Nephron (organoid): ENCODE data around the gene UTP3.
A peak's percentile ranks its signal among the peaks of the same experiment; 100 is the strongest.
"Not testable (repeated sequence)": the region's sequence is repeated elsewhere in the genome, so short reads cannot be mapped to it uniquely, and the experiment has no call there.

Experiments used
- H3K27ac Mint-ChIP-seq, 3 experiments: 2 replicates each; pipeline ENCODE4 v1.8.0; 2020; ENCODE audit warnings: mixed read lengths in 3 of 3, mild to moderate bottlenecking in 2 of 3, moderate library complexity in 1 of 3
- H3K27me3 Mint-ChIP-seq: 2 replicates; pipeline ENCODE4 v1.8.0; 2021; ENCODE audit warnings: low read depth, mild to moderate bottlenecking, moderate library complexity, mixed read lengths
- H3K36me3 Mint-ChIP-seq: 2 replicates; pipeline ENCODE4 v1.8.0; 2020; ENCODE audit warnings: low read depth, mixed read lengths
- H3K4me1 Mint-ChIP-seq: 2 replicates; pipeline ENCODE4 v1.8.0; 2020; ENCODE audit warnings: mixed read lengths
- H3K4me3 Mint-ChIP-seq, 3 experiments: 2 replicates each; pipeline ENCODE4 v1.8.0; 2020; ENCODE audit warnings: mild to moderate bottlenecking in 3 of 3, mixed read lengths in 3 of 3, moderate library complexity in 2 of 3
- H3K9me3 Mint-ChIP-seq: 2 replicates; pipeline ENCODE4 v1.8.0; 2020; ENCODE audit warnings: mixed read lengths
- CTCF ChIP-seq, 3 experiments: fragments of 200-600 bp; sonication (generic); IDR thresholded peaks; one replicate each; pipeline ENCODE4 v1.5.0; 2021; ENCODE audit warnings: antibody characterized with exemption in 3 of 3; ENCODE audit not compliant: unreplicated experiment in 3 of 3

The UTP3 gene

DNA sequence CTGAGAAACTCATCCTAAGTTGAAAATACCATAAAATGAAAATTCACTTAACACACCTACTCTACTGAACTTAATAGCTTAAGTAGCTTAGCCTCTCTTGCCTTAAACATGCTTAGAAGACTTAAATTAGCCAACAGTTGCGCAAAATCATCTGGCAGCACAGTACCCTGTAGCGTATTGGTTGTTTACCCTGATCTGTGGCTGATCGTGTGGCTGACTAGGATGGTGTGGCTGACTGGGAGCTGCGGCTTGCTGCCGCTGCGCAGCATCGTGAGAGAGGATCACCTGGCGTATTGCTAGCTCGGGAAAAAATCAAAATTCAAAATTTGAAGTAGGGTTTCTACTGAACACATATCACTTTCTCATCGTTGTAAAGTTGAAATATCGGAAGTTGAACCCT lies 39.8 kb downstream of the UTP3 start:
- H3K9me3 Mint-ChIP-seq: no peaks in the 10 kb centered on the region
- no peaks in the 10 kb centered on the region for H3K27me3 Mint-ChIP-seq
- H3K27ac Mint-ChIP-seq: no peak overlapping the region
- TF ChIP-seq CTCF (IDR thresholded peaks at IDR 0.05; ENCODE audit: unreplicated experiment in 3 of 3): no peak
- no peak overlapping the region for H3K4me3 Mint-ChIP-seq
- peaks cover 20% of the 10 kb centered on the region for H3K36me3 Mint-ChIP-seq
- H3K4me1 Mint-ChIP-seq: peaks cover 14% of the 10 kb centered on the region

DNA sequence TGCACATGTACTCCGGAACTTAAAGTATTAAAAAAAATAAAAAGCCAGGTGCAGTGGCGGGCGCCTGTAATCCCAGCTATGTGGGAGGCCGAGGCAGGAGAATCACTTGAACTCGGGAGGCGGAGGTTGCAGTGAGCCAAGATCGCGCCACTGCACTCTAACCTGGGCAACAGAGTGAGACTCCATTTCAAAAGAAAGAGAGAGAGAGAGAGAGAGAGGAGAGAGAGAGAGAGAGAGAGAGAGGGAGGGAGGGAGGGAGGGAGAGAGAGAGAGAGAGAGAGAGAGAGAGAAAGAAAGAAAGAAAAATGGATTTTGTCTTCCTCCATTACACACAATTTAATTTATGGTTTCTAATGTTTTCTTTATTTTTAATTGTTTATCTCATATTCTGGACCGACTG lies 44.5 kb downstream of the UTP3 start:
- H3K4me3 Mint-ChIP-seq, H3K27me3 Mint-ChIP-seq, H3K9me3 Mint-ChIP-seq, H3K27ac Mint-ChIP-seq: not testable (repeated sequence)
- Mint-ChIP-seq H3K4me1 (peaks cover 18% of the 10 kb centered on the region), H3K36me3 (peaks cover 11% of the 10 kb centered on the region)

DNA sequence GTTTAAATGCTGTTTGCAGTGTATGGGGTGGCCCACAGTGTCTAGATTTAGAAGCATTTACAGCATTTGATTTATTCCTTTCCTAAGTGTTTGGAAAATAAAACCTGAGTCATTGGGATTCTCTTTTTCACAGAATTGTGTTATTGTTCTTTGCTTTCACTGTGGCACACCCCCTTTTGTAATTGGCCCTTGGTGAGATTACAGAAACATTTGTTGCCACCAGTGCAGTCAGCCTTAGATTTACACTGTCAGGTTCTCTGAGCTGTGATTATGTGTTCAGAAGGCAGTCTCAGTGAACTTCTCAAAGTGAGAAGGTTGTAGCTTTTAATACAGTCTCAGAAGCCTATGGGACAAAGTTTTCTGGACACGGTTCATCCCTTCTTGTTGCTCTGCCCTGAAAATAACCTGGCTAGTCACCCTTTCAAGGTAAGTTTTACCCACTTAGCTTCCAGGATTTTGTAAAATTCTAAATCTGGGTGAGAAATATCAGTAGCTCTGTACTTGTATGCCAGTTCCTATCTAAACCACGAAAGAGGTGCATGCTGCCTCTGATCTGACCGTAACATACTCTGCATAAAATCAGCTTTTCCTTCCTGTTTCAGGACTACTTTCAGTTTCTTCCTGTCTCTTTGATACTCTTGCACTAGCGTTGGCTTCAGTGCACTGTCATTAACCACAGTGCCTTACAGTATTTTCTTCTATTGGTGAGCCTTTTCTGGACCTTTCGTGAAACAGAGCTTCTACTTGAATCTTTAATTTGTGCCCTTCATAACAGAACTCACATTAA lies 46.0 kb downstream of the UTP3 start:
- Mint-ChIP-seq H3K9me3 (no peaks in the 10 kb centered on the region), H3K27me3 (no peaks in the 10 kb centered on the region), H3K36me3 (peaks cover 7% of the 10 kb centered on the region), H3K27ac (peak overlapping the region; percentile 48 to 82 (median 57)), H3K4me3 (peak overlapping the region; percentile 0 to 53 (median 34)), H3K4me1 (peaks cover 18% of the 10 kb centered on the region)
- no peak for TF ChIP-seq CTCF (IDR thresholded peaks at IDR 0.05; ENCODE audit: unreplicated experiment in 3 of 3)

- peak overlapping the region; percentile 48 to 82 (median 57) for H3K27ac Mint-ChIP-seq
- TF ChIP-seq CTCF (IDR thresholded peaks at IDR 0.05; ENCODE audit: unreplicated experiment in 3 of 3): no peak
Observed at GRCh38 chr4:70734971-70735370, 46.6 kb downstream of the UTP3 start.

DNA sequence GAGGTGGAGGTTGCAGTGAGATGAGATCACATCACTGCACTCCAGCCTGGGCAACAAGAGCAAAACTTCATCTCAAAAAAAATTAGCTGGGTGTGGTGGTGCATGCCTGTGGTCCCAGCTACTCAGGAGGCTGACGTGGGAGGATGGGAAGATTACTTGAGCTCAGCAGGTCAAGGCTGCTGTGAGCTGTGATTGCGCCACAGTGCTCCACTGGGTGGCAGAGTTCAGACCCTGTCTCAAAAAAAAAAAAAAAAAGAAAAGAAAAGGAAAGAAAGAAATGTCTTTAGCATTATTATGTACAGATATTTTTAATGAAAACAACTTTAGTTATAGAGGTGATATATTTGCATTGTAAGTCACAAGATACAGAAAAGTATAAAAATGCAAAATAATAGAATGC lies 47.6 kb downstream of the UTP3 start:
- H3K9me3 Mint-ChIP-seq, H3K27ac Mint-ChIP-seq, H3K36me3 Mint-ChIP-seq, H3K27me3 Mint-ChIP-seq: not testable (repeated sequence)
- Mint-ChIP-seq H3K4me3 (peak overlapping the region in 1 of 3 experiments; percentile 14), H3K4me1 (peaks cover 21% of the 10 kb centered on the region)

More at GRCh38 chr4:70734971-70735370, 46.6 kb downstream of the UTP3 start:
- Mint-ChIP-seq H3K36me3 (peaks cover 7% of the 10 kb centered on the region), H3K9me3 (no peaks in the 10 kb centered on the region), H3K4me3 (peak overlapping the region; percentile 0 to 53 (median 34)), H3K4me1 (peaks cover 18% of the 10 kb centered on the region), H3K27me3 (no peaks in the 10 kb centered on the region)

- TF ChIP-seq CTCF (IDR thresholded peaks at IDR 0.05; ENCODE audit: unreplicated experiment in 3 of 3): no peak
- H3K27me3 Mint-ChIP-seq: no peaks in the 10 kb centered on the region
- H3K4me1 Mint-ChIP-seq: peaks cover 30% of the 10 kb centered on the region
- H3K27ac Mint-ChIP-seq: peak overlapping the region in 2 of 3 experiments; percentile 43 to 44
- H3K36me3 Mint-ChIP-seq: peaks cover 5% of the 10 kb centered on the region
- H3K9me3 Mint-ChIP-seq: no peaks in the 10 kb centered on the region
- H3K4me3 Mint-ChIP-seq: peak overlapping the region in 1 of 3 experiments; percentile 52
Observed at GRCh38 chr4:70737006-70737405, 48.7 kb downstream of the UTP3 start.

DNA sequence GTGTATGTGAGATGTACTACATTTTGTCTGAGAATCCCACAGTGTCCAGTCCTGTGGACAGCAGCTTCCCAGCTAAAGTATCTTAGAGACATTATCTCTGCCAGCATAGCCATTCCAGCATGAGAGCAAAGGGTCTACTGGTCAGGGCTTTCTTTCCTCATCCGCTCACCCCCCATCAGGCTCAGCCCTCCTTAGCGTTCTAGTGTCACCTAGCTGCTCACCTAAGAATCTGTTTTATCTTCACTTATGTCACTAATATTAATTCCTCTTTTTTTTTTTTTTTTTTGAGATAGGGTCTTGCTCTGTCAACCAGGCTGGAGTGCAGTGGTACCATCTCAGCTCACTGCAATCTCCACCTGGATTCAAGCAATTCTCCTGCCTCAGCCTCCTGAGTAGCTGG lies 49.1 kb downstream of the UTP3 start:
- TF ChIP-seq CTCF (IDR thresholded peaks at IDR 0.05; ENCODE audit: unreplicated experiment in 3 of 3): no peak
- H3K27me3 Mint-ChIP-seq: no peaks in the 10 kb centered on the region
- no peak overlapping the region for H3K4me3 Mint-ChIP-seq
- peaks cover 34% of the 10 kb centered on the region for H3K4me1 Mint-ChIP-seq
- H3K9me3 Mint-ChIP-seq: no peaks in the 10 kb centered on the region
- peaks cover 1% of the 10 kb centered on the region for H3K36me3 Mint-ChIP-seq
- peak overlapping the region; percentile 19 to 44 (median 43) for H3K27ac Mint-ChIP-seq
